PC-3 (cell line): Measurements from ENCODE around the gene INTS3. TPM values are rescaled to one million over a fixed set of nuclear protein-coding genes. Genes with fewer than 3 reads are reported as not detected.

Source experiments
- ATAC-seq: fragments of 200-7000 bp; cut with Tn5 transposase; 2 replicates; pipeline ENCODE4 v1.9.1; 2020; ENCODE audit warnings: mild to moderate bottlenecking, moderate library complexity
- BruUV-seq: library from RNA; stranded (reverse); fragments of 400-500 nt; replicated peaks from 2 replicates; lab custom pipeline; 2021; lab: Mats Ljungman, UMichigan
- CTCF ChIA-PET: fragments of 300-600 bp; sonication (Branson Sonifier 250); formaldehyde crosslinking; loops from one replicate; lab custom pipeline; 2022; ENCODE audit warnings: antibody characterized with exemption; lab: Charles Lee
- POLR2A ChIA-PET: fragments of 300-600 bp; sonication (Branson Sonifier 250); formaldehyde crosslinking; loops from one replicate; lab custom pipeline; 2022; ENCODE audit warnings: antibody characterized with exemption; ENCODE audit not compliant: unreplicated experiment; lab: Charles Lee
- DNase-seq: peaks from one replicate; pipeline ENCODE4 v3.0.0-alpha.2; 2015
- H2AFZ ChIP-seq: fragments of 300-600 bp; sonication (generic); 2 replicates; pipeline ENCODE4 v1.6.0; 2016; ENCODE audit warnings: antibody characterized with exemption, low read length
- H3F3A ChIP-seq: fragments of 300-600 bp; sonication (generic); one replicate; pipeline ENCODE4 v1.6.0; 2017; ENCODE audit warnings: antibody characterized with exemption, low read length, control low read depth, mild to moderate bottlenecking; ENCODE audit not compliant: unreplicated experiment
- H3K27ac ChIP-seq: fragments of 300-600 bp; sonication (generic); 2 replicates; pipeline ENCODE4 v1.5.1; 2016; ENCODE audit warnings: mild to moderate bottlenecking, low read length
- H3K27me3 ChIP-seq: fragments of 300-600 bp; sonication (generic); 2 replicates; pipeline ENCODE4 v1.6.1; 2016; ENCODE audit warnings: low read length, mixed read lengths
- H3K36me3 ChIP-seq: fragments of 300-600 bp; sonication (generic); 2 replicates; pipeline ENCODE4 v1.6.1; 2016; ENCODE audit warnings: low read depth, mixed run types, low read length, mixed read lengths
- H3K4me1 ChIP-seq: fragments of 300-600 bp; sonication (generic); 2 replicates; pipeline ENCODE4 v1.5.1; 2016; ENCODE audit warnings: low read length; ENCODE audit not compliant: insufficient read depth
- H3K4me2 ChIP-seq: fragments of 300-600 bp; sonication (generic); 2 replicates; pipeline ENCODE4 v1.6.0; 2016; ENCODE audit warnings: low read length
- H3K4me3 ChIP-seq: fragments of 300-600 bp; sonication (generic); 2 replicates; pipeline ENCODE4 v1.5.1; 2016; ENCODE audit warnings: mild to moderate bottlenecking, low read length, mixed read lengths
- H3K79me2 ChIP-seq: fragments of 300-600 bp; sonication (generic); 2 replicates; pipeline ENCODE4 v1.6.1; 2017; ENCODE audit warnings: low read length, mixed read lengths
- H3K9ac ChIP-seq: fragments of 300-600 bp; sonication (generic); 2 replicates; pipeline ENCODE4 v1.6.0; 2016; ENCODE audit warnings: mild to moderate bottlenecking, low read length
- H3K9me2 ChIP-seq: fragments of 300-600 bp; sonication (generic); replicated peaks from 2 replicates; pipeline ENCODE4 v1.6.1; 2016; ENCODE audit warnings: mixed run types, low read length, mixed read lengths
- H3K9me3 ChIP-seq: fragments of 300-600 bp; sonication (generic); 2 replicates; pipeline ENCODE4 v1.6.1; 2016; ENCODE audit warnings: low read length, mixed read lengths
- H4K20me1 ChIP-seq: fragments of 300-600 bp; sonication (generic); 2 replicates; pipeline ENCODE4 v1.6.1; 2016; ENCODE audit warnings: low read length, mixed read lengths
- EZH2 ChIP-seq: fragments of 300-600 bp; sonication (generic); IDR thresholded peaks from one replicate; pipeline ENCODE4 v1.6.1; 2017; ENCODE audit warnings: antibody characterized with exemption, mild to moderate bottlenecking, low read length; ENCODE audit not compliant: unreplicated experiment
- EZH2phosphoT487 ChIP-seq: fragments of 300-600 bp; sonication (generic); IDR thresholded peaks from 2 replicates; pipeline ENCODE4 v1.6.1; 2018; ENCODE audit warnings: mild to moderate bottlenecking, antibody characterized with exemption, low read length, borderline replicate concordance
- intact Hi-C: fragments of 100-400 bp; cut with micrococcal nuclease; formaldehyde crosslinking; loops from 2 replicates; pipeline ENCODE4 v1.9.0; 2023
- total RNA-seq: library from RNA; depleted of rRNA; stranded (reverse); fragments of >200 nt; gene quantifications from 2 replicates; pipeline ENCODE4 v1.2.3, GENCODE V29; 2014
- TF ChIP-seq, protein P1 (sequence below): fragments of 300-600 bp; sonication (generic); conservative IDR thresholded peaks from 2 replicates; pipeline ENCODE4 v1.5.1; 2017; ENCODE audit warnings: antibody characterized with exemption, low read depth, mild to moderate bottlenecking, low read length

The INTS3 gene
- total RNA-seq, 1 experiment from 2014 or later: 46.5 TPM

DNA sequence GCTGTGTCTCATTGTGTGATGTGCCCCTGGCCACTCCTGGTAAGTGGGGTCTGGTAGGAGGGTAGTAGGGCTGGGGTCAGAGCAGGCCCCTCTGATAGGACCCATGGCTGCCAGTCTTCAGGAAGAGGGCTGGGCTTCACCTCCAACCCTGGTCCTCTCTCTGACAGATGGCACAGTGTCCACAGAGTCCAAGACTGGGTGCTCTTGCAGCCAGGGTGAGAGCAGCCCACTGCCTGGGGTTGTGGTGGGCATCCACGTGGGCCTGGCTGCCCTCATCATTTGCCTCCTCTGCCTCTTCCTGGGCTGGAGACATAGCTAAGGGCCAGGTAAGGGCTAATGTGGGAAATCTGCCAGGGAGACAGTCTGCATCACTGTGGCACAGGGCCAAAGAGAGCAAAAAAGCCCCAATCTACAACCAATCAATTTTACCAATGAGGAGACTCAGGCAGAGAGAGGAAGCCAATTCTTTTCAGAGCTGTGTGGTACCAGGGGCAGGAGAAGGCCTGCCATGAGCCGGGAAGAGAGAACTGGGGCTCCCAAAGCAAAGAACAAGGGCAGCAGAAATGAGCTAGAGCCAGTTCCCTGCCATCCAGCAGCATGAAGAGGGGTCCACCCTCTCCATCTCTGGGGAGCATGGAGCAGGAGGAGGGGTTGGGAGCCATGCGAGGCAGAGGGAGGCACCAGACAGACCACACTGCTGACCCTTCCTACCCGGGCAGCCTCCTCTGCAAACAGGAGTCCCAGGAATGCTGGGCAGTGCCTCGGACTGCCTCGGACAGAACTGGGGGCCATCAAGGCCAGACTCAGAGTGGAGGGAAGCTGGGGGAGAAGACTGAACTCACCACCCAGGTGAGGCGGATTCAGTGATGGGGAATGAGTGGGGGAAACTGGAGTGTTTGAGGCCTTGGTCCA is 74.2 kb downstream of the INTS3 start:
- Histone ChIP-seq H3K9me3 (no peaks in the 10 kb centered on the region), H3K36me3 (peaks cover under 1% of the 10 kb centered on the region; the same call in 1 of the 2 replicates), H4K20me1 (no peaks in the 10 kb centered on the region), H3K9me2 (no peaks in the 10 kb centered on the region), H3K4me3 (no peak overlapping the region), H2AFZ (no peak overlapping the region), H3K27ac (no peak overlapping the region), H3K9ac (no peak overlapping the region), H3K4me2 (no peak overlapping the region), H3K79me2 (no peaks in the 10 kb centered on the region), H3K27me3 (no peaks in the 10 kb centered on the region), H3K4me1 (peaks cover 11% of the 10 kb centered on the region), H3F3A (no peaks in the 10 kb centered on the region)
- DNase-seq (no peak), ATAC-seq (no peak)
- intact Hi-C loops: no loop called here
- ChIA-PET POLR2A (no interaction called here), CTCF (no interaction called here)
- BruUV-seq: no TSS peak
- TF ChIP-seq, protein P1, sequence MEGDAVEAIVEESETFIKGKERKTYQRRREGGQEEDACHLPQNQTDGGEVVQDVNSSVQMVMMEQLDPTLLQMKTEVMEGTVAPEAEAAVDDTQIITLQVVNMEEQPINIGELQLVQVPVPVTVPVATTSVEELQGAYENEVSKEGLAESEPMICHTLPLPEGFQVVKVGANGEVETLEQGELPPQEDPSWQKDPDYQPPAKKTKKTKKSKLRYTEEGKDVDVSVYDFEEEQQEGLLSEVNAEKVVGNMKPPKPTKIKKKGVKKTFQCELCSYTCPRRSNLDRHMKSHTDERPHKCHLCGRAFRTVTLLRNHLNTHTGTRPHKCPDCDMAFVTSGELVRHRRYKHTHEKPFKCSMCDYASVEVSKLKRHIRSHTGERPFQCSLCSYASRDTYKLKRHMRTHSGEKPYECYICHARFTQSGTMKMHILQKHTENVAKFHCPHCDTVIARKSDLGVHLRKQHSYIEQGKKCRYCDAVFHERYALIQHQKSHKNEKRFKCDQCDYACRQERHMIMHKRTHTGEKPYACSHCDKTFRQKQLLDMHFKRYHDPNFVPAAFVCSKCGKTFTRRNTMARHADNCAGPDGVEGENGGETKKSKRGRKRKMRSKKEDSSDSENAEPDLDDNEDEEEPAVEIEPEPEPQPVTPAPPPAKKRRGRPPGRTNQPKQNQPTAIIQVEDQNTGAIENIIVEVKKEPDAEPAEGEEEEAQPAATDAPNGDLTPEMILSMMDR: no peak
- TF ChIP-seq EZH2 (no peak), EZH2phosphoT487 (no peak)

DNA sequence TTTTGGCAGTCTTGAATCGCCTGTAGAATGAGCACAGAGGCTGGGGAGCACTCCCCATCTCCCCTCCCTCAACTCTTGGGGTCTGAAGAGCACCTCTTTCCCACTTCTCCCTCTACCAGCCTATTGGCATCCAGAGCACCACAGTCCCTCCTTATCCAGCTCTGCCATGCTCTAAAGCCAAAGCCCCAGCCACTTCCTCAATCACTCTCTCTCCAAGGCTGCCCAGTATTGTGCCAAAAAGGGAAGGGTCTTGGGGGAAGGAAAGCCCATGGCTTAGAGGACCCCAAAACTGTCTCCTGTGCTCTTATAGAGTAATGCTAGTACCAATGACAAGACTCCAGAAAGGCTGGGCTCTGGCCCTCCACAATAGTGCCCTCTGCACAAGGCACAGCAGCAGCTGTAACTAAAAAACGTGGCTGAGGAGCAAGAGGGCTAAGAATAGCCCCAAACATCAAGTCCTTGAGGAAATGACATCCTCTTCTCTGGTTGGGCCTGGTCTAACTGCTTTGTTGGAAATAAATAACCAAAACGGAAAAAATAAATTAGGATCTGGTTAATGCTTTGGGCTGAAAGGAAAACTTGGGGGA is 75.7 kb downstream of the INTS3 start:
- H3K4me2 ChIP-seq: no peak overlapping the region
- no peaks in the 10 kb centered on the region for H3K27me3 ChIP-seq
- ATAC-seq: no peak

More for the DNA sequence above, 75.7 kb downstream of the INTS3 start:
- Histone ChIP-seq H3F3A (no peaks in the 10 kb centered on the region), H3K79me2 (no peaks in the 10 kb centered on the region), H2AFZ (no peak overlapping the region), H3K4me1 (peaks cover 11% of the 10 kb centered on the region), H3K36me3 (peaks cover 10% of the 10 kb centered on the region; the same call in 1 of the 2 replicates), H3K9ac (no peak overlapping the region), H3K4me3 (no peak overlapping the region), H3K9me3 (no peaks in the 10 kb centered on the region), H4K20me1 (no peaks in the 10 kb centered on the region), H3K9me2 (no peaks in the 10 kb centered on the region), H3K27ac (no peak overlapping the region)
- TF ChIP-seq EZH2: no peak
- no peak for TF ChIP-seq EZH2phosphoT487
- TF ChIP-seq, protein P1: no peak
- intact Hi-C loops: no loop called here
- ChIA-PET CTCF (no interaction called here), POLR2A (no interaction called here)
- no TSS peak for BruUV-seq
- no peak for DNase-seq
